Measurements from ENCODE around the gene MYLK4.

- no peak for TF ChIP-seq CTCF (IDR thresholded peaks at IDR 0.05)
- no peak for TF ChIP-seq ZFX (IDR thresholded peaks at IDR 0.05; ENCODE audit: borderline replicate concordance)
Measured at GRCh38 chr6:2639896-2640295, 110.8 kb downstream of the MYLK4 start.
